ENCODE data around the gene CAPS. TPM values are rescaled to one million over a fixed set of nuclear protein-coding genes. Genes with fewer than 3 reads are reported as not detected.

CAPS gene
- 1.9 and 2.4 TPM in 2 replicates for total RNA-seq

GRCh38 chr19:5913739-5914357 lies at the start of gene CAPS:
TSS of gene CAPS (plus strand) at chr19:5914254. CDS start at chr19:5914407, 153 bp downstream.

GRCh38 chr19:5903624-5904351 lies 10.3 kb upstream of the CAPS start, which contains the start of gene NDUFA11:
TSS of gene NDUFA11 (minus strand) at chr19:5903790. CDS start at chr19:5903708, 82 bp downstream.

GRCh38 chr19:5904352-5905113 lies 9.5 kb upstream of the CAPS start, which contains the start of gene VMAC:
TSS of gene VMAC (plus strand) at chr19:5904872. CDS start at chr19:5904891, 19 bp downstream.

Other genes with a start within 250 kb of the CAPS start
- 12.9 and 28.5 TPM in 2 replicates for gene MICOS13, start 233.7 kb upstream of the CAPS start, total RNA-seq
- gene HSD11B1L, start 233.2 kb upstream of the CAPS start, total RNA-seq, result 8.7 and 21.7 TPM in 2 replicates
- 215 and 555 TPM in 2 replicates for gene RPL36, start 224.0 kb upstream of the CAPS start, total RNA-seq
- gene LONP1, start 194.1 kb upstream of the CAPS start, total RNA-seq, result 169 and 180 TPM in 2 replicates
- not detected in 2 replicates for gene CATSPERD, start 193.6 kb upstream of the CAPS start, total RNA-seq
- gene PRR22, start 129.5 kb upstream of the CAPS start, total RNA-seq, result 0.18 and 0.30 TPM in 2 replicates
- 13.7 and 14.3 TPM in 2 replicates for gene DUS3L, start 123.1 kb upstream of the CAPS start, total RNA-seq
- gene NRTN, start 109.2 kb upstream of the CAPS start, total RNA-seq, result not detected in 2 replicates
- not detected in 2 replicates for gene FUT6, start 74.6 kb upstream of the CAPS start, total RNA-seq
- not detected in 2 replicates for gene FUT3, start 62.8 kb upstream of the CAPS start, total RNA-seq
- gene FUT5, start 43.7 kb upstream of the CAPS start, total RNA-seq, result not detected in 2 replicates
- 146 and 201 TPM in 2 replicates for gene NDUFA11, start 10.5 kb upstream of the CAPS start, total RNA-seq
- 3.5 and 5.0 TPM in 2 replicates for gene VMAC, start 9.4 kb upstream of the CAPS start, total RNA-seq
- 23.8 and 45.3 TPM in 2 replicates for gene RANBP3, start 63.9 kb downstream of the CAPS start, total RNA-seq
- gene RFX2, start 196.2 kb downstream of the CAPS start, total RNA-seq, result 2.7 and 3.3 TPM in 2 replicates
- not detected in 2 replicates for gene ACSBG2, start 221.4 kb downstream of the CAPS start, total RNA-seq

Data from smooth muscle cell of the umbilical artery (primary cell).